ENCODE measurements around the gene SOAT1. TPM values are rescaled to one million over a fixed set of nuclear protein-coding genes. Genes with fewer than 3 reads are reported as not detected.

SOAT1 gene
- total and polyA plus RNA-seq, 11 donors: 2.0 to 34.8 (median 7.9) TPM

DNA sequence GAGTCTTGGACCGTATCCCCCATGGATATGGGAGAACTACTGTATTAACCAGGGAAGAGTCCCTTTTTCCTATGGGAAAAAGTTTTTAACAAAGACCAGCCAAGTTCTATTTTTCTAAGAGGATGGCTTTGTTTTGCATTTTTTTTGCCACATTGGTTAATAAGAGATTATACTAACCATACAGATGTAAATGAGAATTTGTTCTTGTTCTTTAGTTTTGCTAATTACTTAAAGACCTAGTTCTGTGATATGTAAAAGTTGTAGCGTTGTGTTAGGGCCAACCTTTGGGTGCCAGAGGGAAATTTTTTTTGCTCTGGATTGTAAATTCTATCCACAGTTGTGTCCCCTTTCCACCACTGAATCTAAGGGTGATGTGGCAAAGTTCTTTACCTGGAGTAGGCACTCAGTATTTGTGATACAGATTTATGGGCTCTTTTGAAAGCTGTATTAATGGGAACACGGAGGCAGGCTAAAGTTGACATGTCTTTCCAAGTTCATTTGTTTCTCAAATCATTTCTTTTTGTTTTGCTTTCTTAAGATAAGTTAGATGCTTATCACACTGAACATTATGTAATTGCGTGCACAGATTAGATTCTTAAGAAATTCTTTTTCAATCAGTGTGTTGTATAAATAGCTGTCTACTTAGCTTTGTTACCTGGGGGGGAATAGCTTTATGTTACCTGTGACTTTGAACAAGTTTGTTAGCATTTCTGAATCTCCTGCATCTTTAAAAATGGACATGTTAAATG is 2.9 kb downstream of the SOAT1 start:
- WGBS, 4 donors: 90 to 93% (median 92%) methylated on average over 4 of the region's 4 CpGs
- intact Hi-C loops (cut with DNase I): loop anchor here in 5 of 10 donors (10.0 kb wide), 6 partner anchors 58 to 202 kb away; partner anchors contain the start of genes ABL2 (in 1 of the 5) and AXDND1 (in 1 of the 5)

DNA sequence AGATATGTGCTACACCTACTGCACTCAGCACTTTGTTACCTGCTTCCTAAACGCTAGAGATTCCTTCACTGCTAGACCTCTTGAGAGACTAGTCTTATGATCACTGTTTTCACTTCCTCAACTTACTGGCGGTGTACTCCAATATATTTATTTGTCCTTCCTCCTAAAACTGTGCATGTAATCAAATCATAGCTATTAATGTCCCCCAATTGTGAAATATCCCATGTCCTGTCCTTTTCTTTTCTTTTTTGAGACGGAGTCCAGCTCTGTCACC is 3.4 kb downstream of the SOAT1 start:
- TF ChIP-seq POLR2A (IDR thresholded peaks at IDR 0.05): no peak
- TF ChIP-seq, protein P1, sequence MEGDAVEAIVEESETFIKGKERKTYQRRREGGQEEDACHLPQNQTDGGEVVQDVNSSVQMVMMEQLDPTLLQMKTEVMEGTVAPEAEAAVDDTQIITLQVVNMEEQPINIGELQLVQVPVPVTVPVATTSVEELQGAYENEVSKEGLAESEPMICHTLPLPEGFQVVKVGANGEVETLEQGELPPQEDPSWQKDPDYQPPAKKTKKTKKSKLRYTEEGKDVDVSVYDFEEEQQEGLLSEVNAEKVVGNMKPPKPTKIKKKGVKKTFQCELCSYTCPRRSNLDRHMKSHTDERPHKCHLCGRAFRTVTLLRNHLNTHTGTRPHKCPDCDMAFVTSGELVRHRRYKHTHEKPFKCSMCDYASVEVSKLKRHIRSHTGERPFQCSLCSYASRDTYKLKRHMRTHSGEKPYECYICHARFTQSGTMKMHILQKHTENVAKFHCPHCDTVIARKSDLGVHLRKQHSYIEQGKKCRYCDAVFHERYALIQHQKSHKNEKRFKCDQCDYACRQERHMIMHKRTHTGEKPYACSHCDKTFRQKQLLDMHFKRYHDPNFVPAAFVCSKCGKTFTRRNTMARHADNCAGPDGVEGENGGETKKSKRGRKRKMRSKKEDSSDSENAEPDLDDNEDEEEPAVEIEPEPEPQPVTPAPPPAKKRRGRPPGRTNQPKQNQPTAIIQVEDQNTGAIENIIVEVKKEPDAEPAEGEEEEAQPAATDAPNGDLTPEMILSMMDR (IDR thresholded peaks at IDR 0.05): no peak
- Histone ChIP-seq H3K36me3 (peaks cover 0 to 2% (median 0%) of the 10 kb centered on the region in 9 donors), H3K27me3 (no peaks in the 10 kb centered on the region), H3K27ac (peak overlapping the region in 1 of 12 donors; percentile 40), H3K4me3 (peak overlapping the region in 1 of 12 donors; percentile 28), H3K4me1 (peaks cover 0 to 61% (median 12%) of the 10 kb centered on the region in 12 donors), H3K9me3 (no peaks in the 10 kb centered on the region)
- ATAC-seq: no peak
- intact Hi-C loops (cut with DNase I): loop anchor here in 5 of 10 donors (10.0 kb wide), 6 partner anchors 58 to 202 kb away; partner anchors contain the start of genes ABL2 (in 1 of the 5) and AXDND1 (in 1 of the 5)
- WGBS, 4 donors: 87 to 93% (median 91%) methylated on average over 3 of the region's 3 CpGs
- DNase-seq: no peak

More for the DNA sequence above, 2.9 kb downstream of the SOAT1 start:
- Histone ChIP-seq H3K9me3 (no peaks in the 10 kb centered on the region), H3K27me3 (no peaks in the 10 kb centered on the region), H3K4me1 (peaks cover 0 to 61% (median 12%) of the 10 kb centered on the region in 12 donors), H3K36me3 (no peaks in the 10 kb centered on the region), H3K4me3 (no peak overlapping the region), H3K27ac (peak overlapping the region in 1 of 12 donors; percentile 40)
- TF ChIP-seq POLR2A (IDR thresholded peaks at IDR 0.05): no peak
- TF ChIP-seq, protein P1 (IDR thresholded peaks at IDR 0.05): no peak
- no peak for DNase-seq
- no peak for ATAC-seq

DNA sequence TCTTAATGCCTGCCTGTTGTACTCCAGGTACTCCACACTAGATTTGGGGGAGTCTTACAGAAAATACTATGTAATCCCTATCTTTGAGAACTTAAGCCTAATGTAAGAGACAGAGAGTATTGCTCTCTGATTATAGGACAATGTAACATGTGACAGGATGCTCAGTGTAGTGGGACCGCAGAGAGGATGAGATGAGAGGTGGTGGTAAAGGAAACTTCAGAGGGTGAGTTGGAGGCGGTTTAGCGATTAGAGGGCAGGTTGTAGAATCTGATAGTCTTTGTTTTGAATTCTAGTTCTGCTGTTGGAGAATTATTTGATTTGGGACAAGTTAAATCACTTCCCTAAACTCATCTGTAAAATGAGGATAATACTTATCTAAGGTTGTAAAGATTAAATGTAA is 5.4 kb downstream of the SOAT1 start:
- Histone ChIP-seq H3K36me3 (peaks cover 0 to 21% (median 17%) of the 10 kb centered on the region in 9 donors), H3K4me1 (peaks cover 0 to 55% (median 12%) of the 10 kb centered on the region in 12 donors), H3K9me3 (no peaks in the 10 kb centered on the region), H3K27me3 (no peaks in the 10 kb centered on the region), H3K4me3 (no peak overlapping the region), H3K27ac (no peak overlapping the region)
- 78 to 85% (median 83%) methylated on average over 3 of the region's 3 CpGs for WGBS, 4 donors
- no peak for ATAC-seq
- no peak for DNase-seq
- intact Hi-C loops (cut with DNase I): loop anchor here in 5 of 10 donors (10.0 kb wide), 6 partner anchors 56 to 204 kb away; partner anchors contain the start of genes ABL2 (in 1 of the 5) and AXDND1 (in 1 of the 5)
- TF ChIP-seq POLR2A (IDR thresholded peaks at IDR 0.05): no peak
- TF ChIP-seq, protein P1 (IDR thresholded peaks at IDR 0.05): no peak

- Histone ChIP-seq H3K27ac (no peak overlapping the region), H3K4me1 (peaks cover 0 to 46% (median 4%) of the 10 kb centered on the region in 12 donors), H3K27me3 (no peaks in the 10 kb centered on the region), H3K9me3 (no peaks in the 10 kb centered on the region), H3K36me3 (peaks cover 0 to 33% (median 17%) of the 10 kb centered on the region in 9 donors), H3K4me3 (no peak overlapping the region)
- DNase-seq (no peak), ATAC-seq (no peak)
- no peak for TF ChIP-seq POLR2A (IDR thresholded peaks at IDR 0.05)
- TF ChIP-seq, protein P1 (IDR thresholded peaks at IDR 0.05): no peak
- 74 to 84% (median 77%) methylated on average over 1 of the region's 1 CpG for WGBS, 4 donors
- intact Hi-C loops (cut with DNase I): no loop called here
Observed at GRCh38 chr1:179300112-179300511, 6.5 kb downstream of the SOAT1 start.

Data from heart left ventricle (tissue), 16 donors.